Stimulated activated memory B cell treated with anti-CD40 and anti-IgM and Interleukin-4, amounts not matched to agents 10 μg/mL and 1 μg/mL and 100 μg/mL, for 72 hours (primary cell): ENCODE measurements around the gene WDFY1.
"Not testable (repeated sequence)": the region's sequence is repeated elsewhere in the genome, so short reads cannot be mapped to it uniquely, and the experiment has no call there.

Experiments
- ATAC-seq: fragments of 150-1000 bp; cut with Tn5 transposase; 2 replicates; pipeline ENCODE4 v1.10.0; 2021
- H3K27ac Mint-ChIP-seq: one replicate; pipeline ENCODE4 v1.8.0; 2022; ENCODE audit warnings: mild to moderate bottlenecking, mixed read lengths
- H3K27me3 Mint-ChIP-seq: one replicate; pipeline ENCODE4 v1.8.0; 2022; ENCODE audit warnings: mixed read lengths
- H3K36me3 Mint-ChIP-seq: one replicate; pipeline ENCODE4 v1.8.0; 2022; ENCODE audit warnings: mixed read lengths
- H3K4me1 Mint-ChIP-seq: one replicate; pipeline ENCODE4 v1.8.0; 2022; ENCODE audit warnings: mixed read lengths
- H3K4me3 Mint-ChIP-seq: one replicate; pipeline ENCODE4 v1.8.0; 2022; ENCODE audit warnings: mild to moderate bottlenecking, moderate library complexity, mixed read lengths
- H3K9me3 Mint-ChIP-seq: one replicate; pipeline ENCODE4 v1.8.0; 2022; ENCODE audit warnings: mixed read lengths

The WDFY1 gene

GRCh38 chr2:223897669-223898330 is 47.3 kb downstream of the WDFY1 start:
- H3K27ac Mint-ChIP-seq = peak overlapping the region; percentile 97
- H3K9me3 Mint-ChIP-seq = no peaks in the 10 kb centered on the region
- H3K27me3 Mint-ChIP-seq = no peaks in the 10 kb centered on the region
- ATAC-seq = peak; percentile 32
- H3K4me1 Mint-ChIP-seq = peaks cover 71% of the 10 kb centered on the region
- H3K4me3 Mint-ChIP-seq = peak overlapping the region; percentile 38
- H3K36me3 Mint-ChIP-seq = peaks cover 41% of the 10 kb centered on the region

GRCh38 chr2:223896833-223897311 is 48.3 kb downstream of the WDFY1 start:
- Mint-ChIP-seq H3K4me3 (peak overlapping the region; percentile 35), H3K4me1 (peaks cover 71% of the 10 kb centered on the region), H3K9me3 (no peaks in the 10 kb centered on the region), H3K27ac (peak overlapping the region; percentile 97), H3K27me3 (no peaks in the 10 kb centered on the region), H3K36me3 (peaks cover 41% of the 10 kb centered on the region)
- peak; percentile 67 for ATAC-seq

GRCh38 chr2:223894968-223895367 is 50.2 kb downstream of the WDFY1 start:
- H3K4me3 Mint-ChIP-seq = peak overlapping the region; percentile 63
- no peaks in the 10 kb centered on the region for H3K9me3 Mint-ChIP-seq
- ATAC-seq = no peak
- H3K27me3 Mint-ChIP-seq = no peaks in the 10 kb centered on the region
- H3K27ac Mint-ChIP-seq = peak overlapping the region; percentile 97
- peaks cover 77% of the 10 kb centered on the region for H3K4me1 Mint-ChIP-seq
- H3K36me3 Mint-ChIP-seq = peaks cover 25% of the 10 kb centered on the region

- Mint-ChIP-seq H3K36me3 (peaks cover 25% of the 10 kb centered on the region), H3K27ac (peak overlapping the region; percentile 97), H3K4me1 (peaks cover 77% of the 10 kb centered on the region), H3K9me3 (peaks cover 3% of the 10 kb centered on the region), H3K4me3 (peak overlapping the region; percentile 44), H3K27me3 (no peaks in the 10 kb centered on the region)
- peak; percentile 69 for ATAC-seq
Measured at GRCh38 chr2:223894009-223894408, 51.1 kb downstream of the WDFY1 start.

GRCh38 chr2:223890721-223891120 is 54.4 kb downstream of the WDFY1 start:
- ATAC-seq = no peak
- Mint-ChIP-seq H3K27me3 (no peaks in the 10 kb centered on the region), H3K4me3 (no peak overlapping the region), H3K36me3 (peaks cover 21% of the 10 kb centered on the region), H3K4me1 (peaks cover 58% of the 10 kb centered on the region), H3K9me3 (peaks cover 3% of the 10 kb centered on the region), H3K27ac (peak overlapping the region; percentile 66)

GRCh38 chr2:223889229-223889628 is 55.9 kb downstream of the WDFY1 start:
- no peak for ATAC-seq
- H3K36me3 Mint-ChIP-seq = peaks cover 30% of the 10 kb centered on the region
- H3K27me3 Mint-ChIP-seq = no peaks in the 10 kb centered on the region
- H3K4me3 Mint-ChIP-seq = no peak overlapping the region
- peaks cover 57% of the 10 kb centered on the region for H3K4me1 Mint-ChIP-seq
- H3K27ac Mint-ChIP-seq = peak overlapping the region; percentile 51
- H3K9me3 Mint-ChIP-seq = peaks cover 3% of the 10 kb centered on the region

- Mint-ChIP-seq H3K27me3 (no peaks in the 10 kb centered on the region), H3K36me3 (peaks cover 31% of the 10 kb centered on the region), H3K9me3 (peaks cover 3% of the 10 kb centered on the region), H3K27ac (no peak overlapping the region), H3K4me1 (peaks cover 48% of the 10 kb centered on the region), H3K4me3 (no peak overlapping the region)
- ATAC-seq = no peak
Measured at GRCh38 chr2:223888251-223888650, 56.9 kb downstream of the WDFY1 start.

GRCh38 chr2:223887127-223887526 is 58.0 kb downstream of the WDFY1 start:
- H3K9me3 Mint-ChIP-seq = peaks cover 3% of the 10 kb centered on the region
- H3K36me3 Mint-ChIP-seq = peaks cover 31% of the 10 kb centered on the region
- H3K4me3 Mint-ChIP-seq = no peak overlapping the region
- H3K27ac Mint-ChIP-seq = peak overlapping the region; percentile 8
- no peaks in the 10 kb centered on the region for H3K27me3 Mint-ChIP-seq
- no peak for ATAC-seq
- H3K4me1 Mint-ChIP-seq = peaks cover 47% of the 10 kb centered on the region

- no peak for ATAC-seq
- H3K27me3 Mint-ChIP-seq = no peaks in the 10 kb centered on the region
- peaks cover 35% of the 10 kb centered on the region for H3K36me3 Mint-ChIP-seq
- peaks cover 3% of the 10 kb centered on the region for H3K9me3 Mint-ChIP-seq
- peaks cover 51% of the 10 kb centered on the region for H3K4me1 Mint-ChIP-seq
- peak overlapping the region; percentile 8 for H3K27ac Mint-ChIP-seq
- no peak overlapping the region for H3K4me3 Mint-ChIP-seq
Measured at GRCh38 chr2:223886726-223887125, 58.4 kb downstream of the WDFY1 start.

GRCh38 chr2:223884399-223884798 is 60.7 kb downstream of the WDFY1 start:
- ATAC-seq = peak; percentile 94
- Mint-ChIP-seq H3K27ac (peak overlapping the region; percentile 89), H3K4me3 (no peak overlapping the region), H3K27me3 (no peaks in the 10 kb centered on the region), H3K4me1 (peaks cover 38% of the 10 kb centered on the region), H3K9me3 (peaks cover 1% of the 10 kb centered on the region), H3K36me3 (peaks cover 49% of the 10 kb centered on the region)

GRCh38 chr2:223882715-223883114 is 62.4 kb downstream of the WDFY1 start:
- Mint-ChIP-seq H3K4me3 (no peak overlapping the region), H3K27me3 (no peaks in the 10 kb centered on the region), H3K4me1 (peaks cover 36% of the 10 kb centered on the region), H3K36me3 (peaks cover 58% of the 10 kb centered on the region), H3K9me3 (no peaks in the 10 kb centered on the region), H3K27ac (peak overlapping the region; percentile 81)
- no peak for ATAC-seq

GRCh38 chr2:223880796-223881195 is 64.3 kb downstream of the WDFY1 start:
- Mint-ChIP-seq H3K36me3 (peaks cover 59% of the 10 kb centered on the region), H3K9me3 (no peaks in the 10 kb centered on the region), H3K4me3 (no peak overlapping the region), H3K27me3 (no peaks in the 10 kb centered on the region), H3K27ac (peak overlapping the region; percentile 81), H3K4me1 (peaks cover 31% of the 10 kb centered on the region)
- no peak for ATAC-seq

- peaks cover 62% of the 10 kb centered on the region for H3K36me3 Mint-ChIP-seq
- H3K4me1 Mint-ChIP-seq = peaks cover 15% of the 10 kb centered on the region
- no peaks in the 10 kb centered on the region for H3K9me3 Mint-ChIP-seq
- H3K27ac Mint-ChIP-seq = peak overlapping the region; percentile 57
- no peak overlapping the region for H3K4me3 Mint-ChIP-seq
- no peaks in the 10 kb centered on the region for H3K27me3 Mint-ChIP-seq
- no peak for ATAC-seq
Measured at GRCh38 chr2:223877721-223878410, 67.3 kb downstream of the WDFY1 start.

- Mint-ChIP-seq H3K36me3 (peaks cover 49% of the 10 kb centered on the region), H3K27ac (no peak overlapping the region), H3K27me3 (no peaks in the 10 kb centered on the region), H3K4me1 (peaks cover 6% of the 10 kb centered on the region), H3K9me3 (no peaks in the 10 kb centered on the region), H3K4me3 (no peak overlapping the region)
- ATAC-seq = no peak
Measured at GRCh38 chr2:223873672-223874071, 71.5 kb downstream of the WDFY1 start.

- H3K4me1 Mint-ChIP-seq, H3K27me3 Mint-ChIP-seq, ATAC-seq, H3K27ac Mint-ChIP-seq, H3K9me3 Mint-ChIP-seq, H3K4me3 Mint-ChIP-seq: not testable (repeated sequence)
- H3K36me3 Mint-ChIP-seq = peaks cover 40% of the 10 kb centered on the region
Measured at GRCh38 chr2:223872772-223873171, 72.4 kb downstream of the WDFY1 start.

GRCh38 chr2:223871661-223872060 is 73.5 kb downstream of the WDFY1 start:
- H3K4me3 Mint-ChIP-seq, H3K4me1 Mint-ChIP-seq, ATAC-seq, H3K27ac Mint-ChIP-seq, H3K9me3 Mint-ChIP-seq, H3K27me3 Mint-ChIP-seq: not testable (repeated sequence)
- H3K36me3 Mint-ChIP-seq = peaks cover 29% of the 10 kb centered on the region
